SU-DHL-6 (cell line): ENCODE data around the gene HLA-B.
"Not testable (repeated sequence)": the region's sequence is repeated elsewhere in the genome, so short reads cannot be mapped to it uniquely, and the experiment has no call there.

Source experiments
- H2AFZ ChIP-seq: fragments of 200-600 bp; sonication (generic); 2 replicates; pipeline ENCODE4 v1.6.1; 2014; ENCODE audit warnings: low read depth, mild to moderate bottlenecking, moderate library complexity, mixed read lengths, antibody characterized with exemption, low read length; ENCODE audit not compliant: severe bottlenecking
- H3F3A ChIP-seq: fragments of 200-600 bp; shearing (Covaris generic); 2 replicates; pipeline ENCODE4 v1.6.0; 2016; ENCODE audit warnings: antibody characterized with exemption, mild to moderate bottlenecking; ENCODE audit not compliant: insufficient read depth
- H3K27ac ChIP-seq: fragments of 200-600 bp; sonication (generic); 2 replicates; pipeline ENCODE4 v1.5.1; 2016; ENCODE audit warnings: low read depth, mild to moderate bottlenecking, low read length, moderate library complexity, mixed read lengths
- H3K27me3 ChIP-seq: fragments of 200-600 bp; sonication (generic), shearing (Covaris generic); 2 replicates; pipeline ENCODE4 v1.6.0; 2014; ENCODE audit warnings: mild to moderate bottlenecking, low read length
- H3K36me3 ChIP-seq: fragments of 200-600 bp; sonication (generic); 2 replicates; pipeline ENCODE4 v1.6.1; 2014; ENCODE audit warnings: mild to moderate bottlenecking, low read length, mixed read lengths
- H3K4me2 ChIP-seq: fragments of 300-600, 200-600 bp; shearing (Covaris generic), sonication (generic); 2 replicates; pipeline ENCODE4 v1.6.0; 2014; ENCODE audit warnings: low read length, low read depth, mild to moderate bottlenecking; ENCODE audit not compliant: poor library complexity, severe bottlenecking
- H3K4me3 ChIP-seq: fragments of 200-600 bp; sonication (generic); 2 replicates; pipeline ENCODE4 v1.5.1; 2014; ENCODE audit warnings: antibody characterized with exemption, low read length, mild to moderate bottlenecking, mixed read lengths; ENCODE audit not compliant: insufficient read depth, poor library complexity, severe bottlenecking
- H3K79me2 ChIP-seq: fragments of 200-600 bp; sonication (generic); 2 replicates; pipeline ENCODE4 v1.6.1; 2014; ENCODE audit warnings: mild to moderate bottlenecking, low read length, moderate library complexity; ENCODE audit not compliant: insufficient read depth
- H3K9ac ChIP-seq: fragments of 200-600 bp; sonication (generic); 2 replicates; pipeline ENCODE4 v1.7.0; 2014; ENCODE audit warnings: mild to moderate bottlenecking, low read length
- H3K9me2 ChIP-seq: fragments of 200-600 bp; sonication (generic); replicated peaks from 2 replicates; pipeline ENCODE4 v1.6.1; 2014; ENCODE audit warnings: low read length; ENCODE audit not compliant: insufficient read depth
- H3K9me3 ChIP-seq: fragments of 200-600 bp; sonication (generic); 2 replicates; pipeline ENCODE4 v1.6.1; 2014; ENCODE audit warnings: low read length, mixed read lengths; ENCODE audit not compliant: insufficient read depth
- H4K20me1 ChIP-seq: fragments of 200-600 bp; sonication (generic); 2 replicates; pipeline ENCODE4 v1.6.1; 2014; ENCODE audit warnings: low read depth, mild to moderate bottlenecking, antibody characterized with exemption, low read length, moderate library complexity, mixed read lengths
- CTCF ChIP-seq: fragments of 200-600 bp; sonication (generic); IDR thresholded peaks from one replicate; pipeline ENCODE4 v1.5.1; 2017; ENCODE audit warnings: antibody characterized with exemption, mild to moderate bottlenecking, low read length, moderate library complexity; ENCODE audit not compliant: insufficient read depth, poor library complexity, severe bottlenecking
- EZH2phosphoT487 ChIP-seq: fragments of 200-600 bp; sonication (generic), shearing (Covaris generic); conservative IDR thresholded peaks from 2 replicates; pipeline ENCODE4 v1.6.1; 2018; ENCODE audit warnings: mild to moderate bottlenecking, antibody characterized with exemption, low read length, moderate library complexity, mixed read lengths

HLA-B gene

GRCh38 chr6:31377029-31377428, 20.1 kb upstream of the HLA-B start:
- no peaks in the 10 kb centered on the region for H3K36me3 ChIP-seq
- H3K4me2 ChIP-seq: no peak overlapping the region
- 0 out of 2 replicates have a peak, but pooled peaks cover 3% of the 10 kb centered on the region for H3K27me3 ChIP-seq
- no peak for TF ChIP-seq CTCF
- no peak for TF ChIP-seq EZH2phosphoT487
- H2AFZ ChIP-seq: no peak overlapping the region
- no peaks in the 10 kb centered on the region for H4K20me1 ChIP-seq
- H3K9me2 ChIP-seq: no peaks in the 10 kb centered on the region
- H3K79me2 ChIP-seq: no peaks in the 10 kb centered on the region
- H3K9ac ChIP-seq: no peak overlapping the region
- H3K4me3 ChIP-seq: no peak overlapping the region
- no peaks in the 10 kb centered on the region for H3K9me3 ChIP-seq
- H3K27ac ChIP-seq: no peak overlapping the region
- H3F3A ChIP-seq: no peaks in the 10 kb centered on the region

GRCh38 chr6:31375699-31376098, 18.7 kb upstream of the HLA-B start:
- no peak overlapping the region for H2AFZ ChIP-seq
- no peak overlapping the region for H3K4me3 ChIP-seq
- no peak overlapping the region for H3K9ac ChIP-seq
- H3K79me2 ChIP-seq: no peaks in the 10 kb centered on the region
- no peak overlapping the region for H3K4me2 ChIP-seq
- no peaks in the 10 kb centered on the region for H4K20me1 ChIP-seq
- H3K9me2 ChIP-seq: no peaks in the 10 kb centered on the region
- H3K36me3 ChIP-seq: no peaks in the 10 kb centered on the region
- H3F3A ChIP-seq: no peaks in the 10 kb centered on the region
- H3K9me3 ChIP-seq: no peaks in the 10 kb centered on the region
- TF ChIP-seq EZH2phosphoT487 (no peak), CTCF (no peak)
- no peak overlapping the region for H3K27ac ChIP-seq
- 0 out of 2 replicates have a peak, but pooled peaks cover 3% of the 10 kb centered on the region for H3K27me3 ChIP-seq

- H3K36me3 ChIP-seq, H3K27ac ChIP-seq, H3F3A ChIP-seq, H3K9me3 ChIP-seq, H2AFZ ChIP-seq, H3K9me2 ChIP-seq, H3K4me3 ChIP-seq, H4K20me1 ChIP-seq, H3K9ac ChIP-seq, H3K4me2 ChIP-seq, H3K27me3 ChIP-seq, H3K79me2 ChIP-seq: not testable (repeated sequence)
Observed at GRCh38 chr6:31374118-31374517, 17.1 kb upstream of the HLA-B start.

GRCh38 chr6:31368461-31368860, 11.5 kb upstream of the HLA-B start:
- no peaks in the 10 kb centered on the region for H3F3A ChIP-seq
- H3K36me3 ChIP-seq: no peaks in the 10 kb centered on the region
- no peak overlapping the region for H3K27ac ChIP-seq
- H2AFZ ChIP-seq: no peak overlapping the region
- TF ChIP-seq EZH2phosphoT487 (no peak), CTCF (no peak)
- H3K27me3 ChIP-seq: no peaks in the 10 kb centered on the region
- H3K9ac ChIP-seq: no peak overlapping the region
- no peak overlapping the region for H3K4me3 ChIP-seq
- no peak overlapping the region for H3K4me2 ChIP-seq
- H3K79me2 ChIP-seq: no peaks in the 10 kb centered on the region
- H4K20me1 ChIP-seq: no peaks in the 10 kb centered on the region
- H3K9me3 ChIP-seq: no peaks in the 10 kb centered on the region
- H3K9me2 ChIP-seq: no peaks in the 10 kb centered on the region
